BE2C (cell line): ENCODE data around the gene SMLR1.

ENCODE experiments used
- DNase-seq: peaks from one replicate; pipeline ENCODE4 v3.0.0-alpha.2; 2020
- H3K27me3 ChIP-seq: fragments of 250-450 bp; sonication (Bioruptor Pico); 2 replicates; pipeline ENCODE4 v1.5.1; 2020; ENCODE audit warnings: mild to moderate bottlenecking
- H3K36me3 ChIP-seq: fragments of 250-450 bp; sonication (Bioruptor Pico); 2 replicates; pipeline ENCODE4 v1.5.1; 2020; ENCODE audit warnings: mild to moderate bottlenecking
- H3K4me1 ChIP-seq: fragments of 250-450 bp; sonication (Bioruptor Pico); 2 replicates; pipeline ENCODE4 v1.5.1; 2020
- H3K4me3 ChIP-seq: 2 replicates; pipeline ENCODE4 v1.5.1; 2011; ENCODE audit warnings: low read depth, low read length
- H3K9me3 ChIP-seq: fragments of 250-450 bp; sonication (Bioruptor Pico); 2 replicates; pipeline ENCODE4 v1.5.1; 2020
- CTCF ChIP-seq: IDR thresholded peaks from 2 replicates; pipeline ENCODE4 v1.5.1; 2012; ENCODE audit warnings: mild to moderate bottlenecking, low read depth, low read length

Gene SMLR1

GRCh38 chr6:130863415-130864230, 36.4 kb downstream of the SMLR1 start:
- TF ChIP-seq CTCF: no peak
- no peaks in the 10 kb centered on the region for H3K27me3 ChIP-seq
- H3K4me1 ChIP-seq: no peaks in the 10 kb centered on the region
- no peaks in the 10 kb centered on the region for H3K36me3 ChIP-seq
- no peaks in the 10 kb centered on the region for H3K9me3 ChIP-seq
- no peak overlapping the region for H3K4me3 ChIP-seq
- no peak for DNase-seq

DNA sequence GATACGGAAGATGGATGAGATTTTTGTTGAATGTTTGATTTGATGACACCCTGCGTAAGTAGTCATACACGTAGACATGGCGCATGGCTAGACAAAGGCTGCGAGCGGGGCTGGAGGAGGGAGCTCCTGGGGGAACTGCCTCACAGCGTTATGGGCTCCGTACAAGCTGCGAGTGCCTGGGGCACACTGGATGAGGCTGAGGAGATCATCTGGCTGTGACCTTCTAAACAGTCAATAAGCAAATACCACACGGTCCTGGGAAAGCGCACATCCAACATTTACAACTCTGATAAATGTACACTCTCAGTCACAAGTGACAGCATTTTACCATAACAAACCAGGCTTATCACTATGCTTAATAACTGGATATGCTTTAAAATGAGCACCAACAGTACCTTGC, 37.1 kb downstream of the SMLR1 start:
- Histone ChIP-seq H3K9me3 (no peaks in the 10 kb centered on the region), H3K27me3 (no peaks in the 10 kb centered on the region), H3K4me3 (no peak overlapping the region), H3K4me1 (no peaks in the 10 kb centered on the region), H3K36me3 (no peaks in the 10 kb centered on the region)
- no peak for DNase-seq
- TF ChIP-seq CTCF: no peak

GRCh38 chr6:130865793-130866192, 38.6 kb downstream of the SMLR1 start:
- Histone ChIP-seq H3K36me3 (no peaks in the 10 kb centered on the region), H3K9me3 (no peaks in the 10 kb centered on the region), H3K4me1 (no peaks in the 10 kb centered on the region), H3K27me3 (no peaks in the 10 kb centered on the region), H3K4me3 (no peak overlapping the region)
- TF ChIP-seq CTCF: no peak
- no peak for DNase-seq

GRCh38 chr6:130869681-130870080, 42.5 kb downstream of the SMLR1 start:
- Histone ChIP-seq H3K4me1 (no peaks in the 10 kb centered on the region), H3K36me3 (no peaks in the 10 kb centered on the region), H3K4me3 (no peak overlapping the region), H3K9me3 (no peaks in the 10 kb centered on the region), H3K27me3 (no peaks in the 10 kb centered on the region)
- TF ChIP-seq CTCF: no peak
- no peak for DNase-seq

DNA sequence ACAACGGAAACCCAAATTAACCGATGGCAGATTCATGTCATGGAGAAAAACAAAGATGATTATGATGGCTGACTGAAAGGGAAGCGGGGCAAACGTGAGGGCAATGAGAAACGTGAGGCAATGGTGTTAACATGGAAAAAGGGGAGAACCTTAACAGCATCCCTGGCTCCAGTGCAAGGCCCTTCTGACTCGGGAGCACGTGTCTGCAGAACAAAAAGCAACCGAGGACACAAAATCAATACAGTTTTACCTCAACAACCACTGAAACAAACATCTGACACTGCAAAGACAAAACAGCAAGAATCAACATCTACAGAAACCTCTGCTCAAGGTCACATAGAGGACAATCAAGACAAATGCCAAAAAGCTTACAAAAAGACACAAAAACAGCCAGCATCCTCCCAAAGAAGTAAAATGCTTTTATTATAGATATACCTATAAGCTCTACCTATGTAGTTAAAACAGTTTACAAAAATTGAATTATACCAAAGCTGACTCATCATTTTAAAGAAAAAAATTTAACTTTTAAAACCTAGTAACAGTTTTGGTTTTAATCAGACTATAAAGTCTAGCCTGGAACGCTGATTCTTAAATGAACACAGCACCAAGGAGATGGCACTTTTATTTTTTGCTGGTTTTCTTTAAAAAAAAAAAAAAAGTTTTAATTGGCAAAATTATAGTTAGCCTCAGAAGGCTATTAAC, 43.1 kb downstream of the SMLR1 start:
- Histone ChIP-seq H3K36me3 (no peaks in the 10 kb centered on the region), H3K4me3 (no peak overlapping the region), H3K4me1 (no peaks in the 10 kb centered on the region), H3K9me3 (no peaks in the 10 kb centered on the region), H3K27me3 (no peaks in the 10 kb centered on the region)
- no peak for TF ChIP-seq CTCF
- DNase-seq: no peak
